Nephron progenitor cell (in vitro differentiated cells): ENCODE data around the gene CPEB3.

Experiments used
- DNase-seq: peaks from one replicate; pipeline ENCODE4 v3.0.0; 2021
- H3K27ac Mint-ChIP-seq: 2 replicates; pipeline ENCODE4 v1.8.0; 2021; ENCODE audit warnings: mild to moderate bottlenecking, moderate library complexity, mixed read lengths
- H3K27me3 Mint-ChIP-seq: 2 replicates; pipeline ENCODE4 v1.8.0; 2021; ENCODE audit warnings: mild to moderate bottlenecking, low read depth, mixed read lengths; ENCODE audit not compliant: poor library complexity
- H3K36me3 Mint-ChIP-seq: 2 replicates; pipeline ENCODE4 v1.8.0; 2021; ENCODE audit warnings: low read depth, mixed read lengths
- H3K4me1 Mint-ChIP-seq: 2 replicates; pipeline ENCODE4 v1.8.0; 2021; ENCODE audit warnings: mixed read lengths
- H3K4me3 Mint-ChIP-seq: 2 replicates; pipeline ENCODE4 v1.8.0; 2021; ENCODE audit warnings: mild to moderate bottlenecking, moderate library complexity, mixed read lengths
- H3K9me3 Mint-ChIP-seq: 2 replicates; pipeline ENCODE4 v1.8.0; 2021; ENCODE audit warnings: mild to moderate bottlenecking, moderate library complexity, mixed read lengths
- TF ChIP-seq, protein P1 (sequence below): fragments of 200-600 bp; sonication (generic); IDR thresholded peaks from 2 replicates; pipeline ENCODE4 v1.5.0; 2021; ENCODE audit warnings: antibody characterized with exemption

The CPEB3 gene

DNA sequence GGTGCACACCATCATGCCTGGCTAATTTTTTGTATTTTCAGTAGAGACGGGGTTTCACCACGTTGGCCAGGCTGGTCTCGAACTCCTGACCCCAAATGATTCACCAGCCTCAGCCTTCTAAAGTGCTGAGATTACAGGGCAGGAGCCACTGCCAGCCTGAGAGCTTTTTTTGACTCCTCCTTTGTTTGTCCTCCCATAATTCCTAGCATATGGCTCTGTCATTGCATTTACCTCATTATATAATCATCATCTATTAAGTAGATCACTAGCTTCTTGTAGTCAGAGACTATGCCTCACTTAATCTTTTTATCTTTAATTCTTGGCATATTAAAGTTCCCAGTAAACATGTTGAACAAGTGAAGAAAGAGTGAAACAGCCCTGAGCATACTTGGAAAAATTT lies 82.1 kb downstream of the CPEB3 start:
- H3K9me3 Mint-ChIP-seq: no peaks in the 10 kb centered on the region
- no peak for DNase-seq
- no peak overlapping the region for H3K4me3 Mint-ChIP-seq
- H3K27ac Mint-ChIP-seq: no peak overlapping the region
- H3K27me3 Mint-ChIP-seq: no peaks in the 10 kb centered on the region
- no peaks in the 10 kb centered on the region for H3K36me3 Mint-ChIP-seq
- TF ChIP-seq, protein P1, sequence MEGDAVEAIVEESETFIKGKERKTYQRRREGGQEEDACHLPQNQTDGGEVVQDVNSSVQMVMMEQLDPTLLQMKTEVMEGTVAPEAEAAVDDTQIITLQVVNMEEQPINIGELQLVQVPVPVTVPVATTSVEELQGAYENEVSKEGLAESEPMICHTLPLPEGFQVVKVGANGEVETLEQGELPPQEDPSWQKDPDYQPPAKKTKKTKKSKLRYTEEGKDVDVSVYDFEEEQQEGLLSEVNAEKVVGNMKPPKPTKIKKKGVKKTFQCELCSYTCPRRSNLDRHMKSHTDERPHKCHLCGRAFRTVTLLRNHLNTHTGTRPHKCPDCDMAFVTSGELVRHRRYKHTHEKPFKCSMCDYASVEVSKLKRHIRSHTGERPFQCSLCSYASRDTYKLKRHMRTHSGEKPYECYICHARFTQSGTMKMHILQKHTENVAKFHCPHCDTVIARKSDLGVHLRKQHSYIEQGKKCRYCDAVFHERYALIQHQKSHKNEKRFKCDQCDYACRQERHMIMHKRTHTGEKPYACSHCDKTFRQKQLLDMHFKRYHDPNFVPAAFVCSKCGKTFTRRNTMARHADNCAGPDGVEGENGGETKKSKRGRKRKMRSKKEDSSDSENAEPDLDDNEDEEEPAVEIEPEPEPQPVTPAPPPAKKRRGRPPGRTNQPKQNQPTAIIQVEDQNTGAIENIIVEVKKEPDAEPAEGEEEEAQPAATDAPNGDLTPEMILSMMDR: no peak
- H3K4me1 Mint-ChIP-seq: peaks cover 8% of the 10 kb centered on the region

DNA sequence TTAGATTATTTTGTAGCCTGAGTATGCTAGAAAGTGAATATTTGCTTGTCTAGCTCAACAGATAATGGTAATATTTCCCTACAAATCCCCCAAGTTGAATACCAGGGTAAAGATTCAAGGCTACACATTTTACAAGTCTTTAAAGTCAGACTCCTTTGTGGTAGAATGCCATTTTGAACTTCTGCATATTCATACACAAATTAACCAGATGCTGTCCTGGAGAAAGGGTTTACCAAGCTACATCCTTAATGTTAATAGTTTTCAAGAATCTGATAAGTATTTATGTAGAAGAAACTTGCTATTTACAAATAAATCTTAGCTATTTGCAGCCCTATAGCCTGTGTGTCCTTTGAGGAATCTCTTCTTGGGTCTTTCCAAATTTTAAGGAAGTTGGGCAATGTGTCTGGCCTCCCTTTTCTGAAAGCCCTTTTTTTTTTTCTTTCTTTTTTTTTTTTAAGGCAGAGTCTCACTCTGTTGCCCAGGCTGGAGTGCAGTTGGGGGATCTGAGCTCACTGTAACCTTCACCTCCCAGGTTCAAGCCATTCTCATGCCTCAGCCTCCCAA lies 82.6 kb downstream of the CPEB3 start:
- peaks cover 10% of the 10 kb centered on the region for H3K4me1 Mint-ChIP-seq
- H3K9me3 Mint-ChIP-seq: no peaks in the 10 kb centered on the region
- H3K27ac Mint-ChIP-seq: no peak overlapping the region
- no peaks in the 10 kb centered on the region for H3K27me3 Mint-ChIP-seq
- no peak for DNase-seq
- TF ChIP-seq, protein P1: no peak
- H3K4me3 Mint-ChIP-seq: no peak overlapping the region
- H3K36me3 Mint-ChIP-seq: no peaks in the 10 kb centered on the region

DNA sequence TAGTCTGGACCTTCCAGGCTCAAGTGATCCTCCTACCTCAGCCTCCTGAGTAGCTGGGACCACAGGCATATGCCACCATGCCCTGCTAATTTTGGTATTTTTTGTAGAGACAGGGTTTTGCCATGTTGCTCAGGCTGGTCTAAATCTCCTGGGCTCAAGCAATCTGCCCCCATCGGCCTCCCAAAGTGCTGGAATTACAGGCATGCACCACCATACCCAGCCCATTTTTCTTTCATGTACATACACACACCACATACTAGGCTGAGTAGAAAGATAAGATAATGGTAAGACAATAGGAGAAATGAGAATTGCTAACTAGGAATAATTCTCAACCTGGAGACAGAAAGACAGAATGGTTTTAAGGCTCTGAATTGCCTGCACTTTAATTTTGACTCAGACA lies 83.8 kb downstream of the CPEB3 start:
- Mint-ChIP-seq H3K4me3 (no peak overlapping the region), H3K4me1 (peaks cover 10% of the 10 kb centered on the region), H3K9me3 (no peaks in the 10 kb centered on the region), H3K36me3 (no peaks in the 10 kb centered on the region), H3K27ac (no peak overlapping the region), H3K27me3 (no peaks in the 10 kb centered on the region)
- TF ChIP-seq, protein P1: no peak
- no peak for DNase-seq

DNA sequence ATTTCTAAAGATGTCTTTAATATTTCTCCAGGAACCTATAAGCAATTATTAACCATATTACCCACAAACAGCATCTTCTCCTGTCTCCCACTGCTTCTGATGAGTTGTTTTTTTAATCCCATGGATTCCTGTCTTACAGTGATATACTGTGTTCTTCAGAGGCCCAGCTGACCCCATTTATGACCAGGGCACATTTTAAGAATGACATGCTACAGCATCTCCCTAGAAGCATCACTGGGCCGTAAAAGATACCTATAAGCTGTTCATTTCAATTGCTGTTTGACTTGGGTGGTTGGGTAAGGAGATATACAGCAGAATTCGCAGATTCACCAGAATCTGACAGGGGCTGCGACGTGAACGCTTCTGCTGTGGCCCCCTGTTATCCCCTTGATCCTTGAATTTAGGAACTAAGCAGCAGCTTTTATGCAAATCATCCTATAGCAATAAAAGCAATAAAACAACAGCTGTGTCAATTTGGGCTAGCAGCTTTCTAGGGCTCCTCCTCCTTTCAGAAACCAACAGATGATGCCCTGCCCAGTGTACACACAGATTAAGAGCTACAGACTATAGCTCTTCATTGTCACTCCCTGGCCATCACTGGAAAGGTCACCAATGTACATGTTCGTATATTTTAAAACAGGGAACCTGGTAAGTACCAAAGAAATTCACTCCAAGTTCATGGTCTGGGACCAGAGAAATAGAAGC lies 86.8 kb downstream of the CPEB3 start:
- no peaks in the 10 kb centered on the region for H3K9me3 Mint-ChIP-seq
- TF ChIP-seq, protein P1: no peak
- H3K27me3 Mint-ChIP-seq: no peaks in the 10 kb centered on the region
- no peak overlapping the region for H3K4me3 Mint-ChIP-seq
- H3K36me3 Mint-ChIP-seq: no peaks in the 10 kb centered on the region
- no peak for DNase-seq
- no peak overlapping the region for H3K27ac Mint-ChIP-seq
- peaks cover 10% of the 10 kb centered on the region for H3K4me1 Mint-ChIP-seq

DNA sequence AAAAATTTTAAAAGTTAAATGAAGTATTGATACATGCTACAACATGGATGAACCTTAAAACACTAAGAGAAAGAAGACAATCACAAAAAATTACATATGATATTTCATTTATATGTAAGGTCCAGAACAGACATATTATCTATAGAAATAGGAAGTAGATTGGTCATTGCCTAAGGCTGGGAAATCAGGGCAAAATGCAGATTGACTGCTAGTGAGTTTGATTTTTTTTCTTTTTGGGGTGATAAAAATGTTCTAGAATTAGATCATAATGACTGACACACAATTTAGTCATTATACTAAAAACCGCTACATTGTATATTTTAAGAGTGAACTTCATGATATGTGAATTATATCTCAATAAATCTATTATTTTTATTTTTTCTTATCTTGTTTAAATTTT lies 88.3 kb downstream of the CPEB3 start:
- TF ChIP-seq, protein P1: no peak
- Mint-ChIP-seq H3K36me3 (no peaks in the 10 kb centered on the region), H3K9me3 (no peaks in the 10 kb centered on the region), H3K4me3 (no peak overlapping the region), H3K27me3 (no peaks in the 10 kb centered on the region), H3K4me1 (peaks cover 10% of the 10 kb centered on the region), H3K27ac (no peak overlapping the region)
- no peak for DNase-seq

DNA sequence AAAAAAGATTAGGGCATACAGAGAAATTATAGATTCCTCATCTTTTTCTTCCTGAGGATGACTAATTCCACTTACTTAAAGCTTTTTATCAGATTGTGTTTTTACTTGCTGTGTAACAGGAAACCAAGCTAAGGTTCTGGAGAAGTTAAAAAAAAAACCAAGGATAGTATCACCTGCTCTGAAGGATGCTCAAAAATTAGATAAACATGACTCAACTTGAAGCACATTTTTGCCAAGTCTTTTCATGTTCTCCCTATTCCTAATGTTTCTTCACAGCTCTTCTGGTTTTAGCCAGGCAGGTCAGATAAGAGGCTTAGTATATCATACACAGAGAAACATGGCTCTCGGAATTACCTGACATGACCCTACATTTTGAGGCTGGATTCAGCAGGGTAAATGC lies 90.3 kb downstream of the CPEB3 start:
- no peak overlapping the region for H3K4me3 Mint-ChIP-seq

More for the DNA sequence above, 90.3 kb downstream of the CPEB3 start:
- Mint-ChIP-seq H3K4me1 (peaks cover 10% of the 10 kb centered on the region), H3K9me3 (no peaks in the 10 kb centered on the region), H3K27me3 (no peaks in the 10 kb centered on the region), H3K36me3 (no peaks in the 10 kb centered on the region), H3K27ac (no peak overlapping the region)
- DNase-seq: no peak
- TF ChIP-seq, protein P1: no peak
